MM.1S (cell line): ENCODE measurements around the gene VEPH1.

Experiments used
- DNase-seq: peaks from one replicate; pipeline ENCODE4 v3.0.0-alpha.2; 2015
- H2AFZ ChIP-seq: fragments of 300-600 bp; sonication (generic); 2 replicates; pipeline ENCODE4 v1.6.0; 2016; ENCODE audit warnings: antibody characterized with exemption, low read length
- H3F3A ChIP-seq: fragments of 300-600 bp; sonication (generic); 2 replicates; pipeline ENCODE4 v1.6.1; 2016; ENCODE audit warnings: mild to moderate bottlenecking, antibody characterized with exemption, low read length, moderate library complexity, mixed read lengths; ENCODE audit not compliant: insufficient read depth
- H3K27ac ChIP-seq: fragments of 300-600 bp; sonication (generic); 2 replicates; pipeline ENCODE4 v1.5.1; 2016; ENCODE audit warnings: mild to moderate bottlenecking, low read length
- H3K27me3 ChIP-seq: fragments of 300-600 bp; sonication (generic); replicated peaks from 2 replicates; pipeline ENCODE4 v1.6.0; 2016; ENCODE audit warnings: low read length; ENCODE audit not compliant: insufficient read depth
- H3K36me3 ChIP-seq: fragments of 300-600 bp; sonication (generic); replicated peaks from 2 replicates; pipeline ENCODE4 v1.6.1; 2016; ENCODE audit warnings: mild to moderate bottlenecking, low read length, mixed read lengths; ENCODE audit not compliant: insufficient read depth
- H3K4me1 ChIP-seq: fragments of 300-600 bp; sonication (generic); 2 replicates; pipeline ENCODE4 v1.6.1; 2016; ENCODE audit warnings: low read length, mixed read lengths
- H3K4me2 ChIP-seq: fragments of 300-600 bp; sonication (generic); 2 replicates; pipeline ENCODE4 v1.6.0; 2016; ENCODE audit warnings: low read depth, low read length
- H3K4me3 ChIP-seq: fragments of 300-600 bp; sonication (generic); 2 replicates; pipeline ENCODE4 v1.5.1; 2016; ENCODE audit warnings: low read length, mixed read lengths
- H3K79me2 ChIP-seq: fragments of 300-600 bp; sonication (generic); 2 replicates; pipeline ENCODE4 v1.6.1; 2016; ENCODE audit warnings: mixed run types, low read length, mixed read lengths
- H3K9ac ChIP-seq: fragments of 300-600 bp; sonication (generic); 2 replicates; pipeline ENCODE4 v1.6.1; 2016; ENCODE audit warnings: low read length, mixed read lengths
- H3K9me2 ChIP-seq: fragments of 300-600 bp; sonication (generic); replicated peaks from 2 replicates; pipeline ENCODE4 v1.6.1; 2016; ENCODE audit warnings: mild to moderate bottlenecking, low read length, mixed read lengths; ENCODE audit not compliant: insufficient read depth
- H3K9me3 ChIP-seq: fragments of 300-600 bp; sonication (generic); replicated peaks from 2 replicates; pipeline ENCODE4 v1.6.1; 2016; ENCODE audit warnings: mild to moderate bottlenecking, low read length, mixed read lengths; ENCODE audit not compliant: insufficient read depth
- H4K20me1 ChIP-seq: fragments of 300-600 bp; sonication (generic); 2 replicates; pipeline ENCODE4 v1.6.1; 2016; ENCODE audit warnings: mild to moderate bottlenecking, low read length, moderate library complexity, mixed read lengths; ENCODE audit not compliant: insufficient read depth
- EZH2 ChIP-seq: fragments of 300-600 bp; sonication (generic); optimal IDR thresholded peaks from 2 replicates; pipeline ENCODE3; 2017; ENCODE audit warnings: low read depth, mild to moderate bottlenecking, antibody characterized with exemption, low read length, mixed read lengths
- EZH2phosphoT487 ChIP-seq: fragments of 300-600 bp; sonication (generic); IDR thresholded peaks from 2 replicates; pipeline ENCODE4 v1.6.1; 2018; ENCODE audit warnings: antibody characterized with exemption, low read length
- TF ChIP-seq, protein P1 (sequence below): fragments of 300-600 bp; sonication (generic); IDR thresholded peaks from 2 replicates; pipeline ENCODE4 v1.5.1; 2016; ENCODE audit warnings: antibody characterized with exemption, low read length, mixed read lengths

The VEPH1 gene

DNA sequence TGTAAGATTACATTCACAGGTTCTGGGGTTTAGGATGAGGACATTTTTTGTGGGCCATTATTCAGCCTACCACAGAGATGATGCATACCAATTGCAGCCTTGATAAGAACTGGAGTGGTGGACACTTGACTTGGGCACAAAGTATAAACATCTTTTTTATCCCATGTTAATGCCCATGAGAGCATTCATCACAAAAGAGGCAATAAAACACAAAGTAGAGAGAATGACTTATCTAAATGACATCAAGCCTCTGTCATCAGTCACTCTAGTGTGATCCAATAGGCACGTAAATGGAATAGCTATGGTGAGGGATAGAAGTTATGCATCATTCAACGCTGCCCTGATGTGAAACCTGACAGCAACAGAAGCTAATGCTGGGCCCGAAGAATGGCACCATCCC lies 25.8 kb downstream of the VEPH1 start:
- no peak overlapping the region for H3K4me3 ChIP-seq
- no peak overlapping the region for H3K4me2 ChIP-seq
- no peaks in the 10 kb centered on the region for H4K20me1 ChIP-seq
- DNase-seq: no peak
- H3F3A ChIP-seq: no peaks in the 10 kb centered on the region
- H3K79me2 ChIP-seq: no peaks in the 10 kb centered on the region
- H3K9me3 ChIP-seq: no peaks in the 10 kb centered on the region
- H2AFZ ChIP-seq: no peak overlapping the region
- no peak overlapping the region for H3K27ac ChIP-seq
- TF ChIP-seq EZH2phosphoT487 (no peak), EZH2 (no peak)
- TF ChIP-seq, protein P1, sequence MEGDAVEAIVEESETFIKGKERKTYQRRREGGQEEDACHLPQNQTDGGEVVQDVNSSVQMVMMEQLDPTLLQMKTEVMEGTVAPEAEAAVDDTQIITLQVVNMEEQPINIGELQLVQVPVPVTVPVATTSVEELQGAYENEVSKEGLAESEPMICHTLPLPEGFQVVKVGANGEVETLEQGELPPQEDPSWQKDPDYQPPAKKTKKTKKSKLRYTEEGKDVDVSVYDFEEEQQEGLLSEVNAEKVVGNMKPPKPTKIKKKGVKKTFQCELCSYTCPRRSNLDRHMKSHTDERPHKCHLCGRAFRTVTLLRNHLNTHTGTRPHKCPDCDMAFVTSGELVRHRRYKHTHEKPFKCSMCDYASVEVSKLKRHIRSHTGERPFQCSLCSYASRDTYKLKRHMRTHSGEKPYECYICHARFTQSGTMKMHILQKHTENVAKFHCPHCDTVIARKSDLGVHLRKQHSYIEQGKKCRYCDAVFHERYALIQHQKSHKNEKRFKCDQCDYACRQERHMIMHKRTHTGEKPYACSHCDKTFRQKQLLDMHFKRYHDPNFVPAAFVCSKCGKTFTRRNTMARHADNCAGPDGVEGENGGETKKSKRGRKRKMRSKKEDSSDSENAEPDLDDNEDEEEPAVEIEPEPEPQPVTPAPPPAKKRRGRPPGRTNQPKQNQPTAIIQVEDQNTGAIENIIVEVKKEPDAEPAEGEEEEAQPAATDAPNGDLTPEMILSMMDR: no peak
- no peaks in the 10 kb centered on the region for H3K27me3 ChIP-seq
- H3K36me3 ChIP-seq: no peaks in the 10 kb centered on the region
- no peak overlapping the region for H3K9ac ChIP-seq
- no peaks in the 10 kb centered on the region for H3K4me1 ChIP-seq
- no peaks in the 10 kb centered on the region for H3K9me2 ChIP-seq

DNA sequence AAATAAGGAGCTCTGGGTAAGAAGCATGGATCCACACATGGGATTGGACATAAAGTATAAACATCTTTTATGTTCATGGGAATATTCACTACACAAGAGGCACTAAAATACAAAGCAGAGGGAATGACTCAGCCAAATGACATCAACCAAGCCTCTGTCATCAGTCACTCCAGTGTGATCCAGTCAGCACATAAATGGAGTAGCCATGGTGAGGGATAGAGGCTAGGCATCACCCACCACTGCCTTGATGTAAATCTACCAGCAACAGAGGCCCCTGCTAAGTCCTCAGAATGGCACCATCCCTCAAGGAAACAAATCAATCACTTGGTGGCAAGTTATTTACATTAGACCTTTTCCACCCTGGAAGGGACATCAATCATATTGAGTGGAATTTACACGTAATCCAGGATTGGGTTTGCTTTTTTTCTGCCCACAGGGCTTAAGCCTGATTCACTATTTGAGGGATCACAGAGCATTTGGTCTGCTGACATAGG lies 27.2 kb downstream of the VEPH1 start:
- H3K4me1 ChIP-seq: no peaks in the 10 kb centered on the region
- H3K79me2 ChIP-seq: no peaks in the 10 kb centered on the region
- H3K9me2 ChIP-seq: no peaks in the 10 kb centered on the region
- H3K27ac ChIP-seq: no peak overlapping the region
- no peaks in the 10 kb centered on the region for H4K20me1 ChIP-seq
- no peak overlapping the region for H3K9ac ChIP-seq
- H3K36me3 ChIP-seq: no peaks in the 10 kb centered on the region
- no peaks in the 10 kb centered on the region for H3F3A ChIP-seq
- no peaks in the 10 kb centered on the region for H3K27me3 ChIP-seq
- H3K4me2 ChIP-seq: no peak overlapping the region
- TF ChIP-seq EZH2phosphoT487 (no peak), EZH2 (no peak)
- TF ChIP-seq, protein P1: no peak
- no peaks in the 10 kb centered on the region for H3K9me3 ChIP-seq
- no peak for DNase-seq
- no peak overlapping the region for H3K4me3 ChIP-seq
- H2AFZ ChIP-seq: no peak overlapping the region

DNA sequence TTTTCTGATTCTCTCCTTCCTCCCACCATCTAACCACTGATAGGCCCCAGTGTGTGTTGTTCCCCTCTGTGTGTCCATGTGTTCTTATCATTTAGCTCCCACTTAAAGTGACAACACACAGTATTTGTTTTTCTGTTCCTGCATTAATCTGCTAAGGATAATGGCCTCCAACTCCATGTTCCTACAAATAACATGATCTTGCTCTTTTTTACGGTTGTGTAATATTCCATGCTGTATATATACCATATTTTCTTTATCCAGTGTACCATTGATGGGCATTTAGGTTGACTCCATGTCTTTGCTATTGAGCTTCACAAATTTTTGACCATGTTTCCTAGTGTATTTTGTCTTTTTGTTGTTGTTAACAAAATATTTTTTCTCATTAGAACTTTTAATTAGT lies 30.6 kb downstream of the VEPH1 start:
- Histone ChIP-seq H3K27ac (no peak overlapping the region), H3K4me2 (no peak overlapping the region), H3K4me1 (no peaks in the 10 kb centered on the region), H4K20me1 (no peaks in the 10 kb centered on the region), H3K36me3 (no peaks in the 10 kb centered on the region), H3K4me3 (no peak overlapping the region), H3K27me3 (no peaks in the 10 kb centered on the region), H3F3A (no peaks in the 10 kb centered on the region), H3K9me3 (no peaks in the 10 kb centered on the region), H3K9ac (no peak overlapping the region), H3K9me2 (no peaks in the 10 kb centered on the region), H3K79me2 (no peaks in the 10 kb centered on the region), H2AFZ (no peak overlapping the region)
- TF ChIP-seq EZH2: no peak
- TF ChIP-seq, protein P1: no peak
- no peak for TF ChIP-seq EZH2phosphoT487
- DNase-seq: no peak
